Stromal cell of bone marrow (primary cell): ENCODE results near the gene SMYD3.
"Not testable (repeated sequence)": the region's sequence is repeated elsewhere in the genome, so short reads cannot be mapped to it uniquely, and the experiment has no call there.

Experiments
- DNase-seq: peaks from one replicate; pipeline ENCODE4 v3.0.0-alpha.2; 2012; ENCODE audit warnings: low read depth

The SMYD3 gene

GRCh38 chr1:246032031-246032551 lies 475.0 kb downstream of the SMYD3 start:
- DNase-seq = no peak

- DNase-seq = no peak
Measured at GRCh38 chr1:246029616-246030015, 477.5 kb downstream of the SMYD3 start.

GRCh38 chr1:246024118-246024517 lies 483.0 kb downstream of the SMYD3 start:
- DNase-seq = not testable (repeated sequence)

- DNase-seq = peak; percentile 11
Measured at GRCh38 chr1:246020211-246020954, 486.7 kb downstream of the SMYD3 start.

DNA sequence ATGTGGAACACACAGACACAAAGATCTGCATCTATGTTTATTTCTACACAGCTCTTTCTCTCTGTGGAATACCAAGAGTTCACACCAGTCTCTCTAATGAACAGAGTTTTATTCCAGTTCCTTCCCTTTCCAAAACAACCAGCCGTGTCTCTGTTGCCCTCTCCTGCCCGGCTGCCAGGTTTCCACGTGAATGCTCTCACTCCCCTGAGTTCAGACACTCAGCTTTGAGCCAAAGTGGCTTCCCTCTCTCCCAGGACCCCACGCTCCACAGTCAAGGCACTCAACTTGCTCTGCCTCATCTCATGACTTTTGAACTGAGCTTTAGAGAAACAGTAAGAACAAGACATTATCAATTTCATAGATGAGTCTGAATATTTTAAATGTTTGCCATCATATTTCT lies 488.9 kb downstream of the SMYD3 start:
- no peak for DNase-seq

DNA sequence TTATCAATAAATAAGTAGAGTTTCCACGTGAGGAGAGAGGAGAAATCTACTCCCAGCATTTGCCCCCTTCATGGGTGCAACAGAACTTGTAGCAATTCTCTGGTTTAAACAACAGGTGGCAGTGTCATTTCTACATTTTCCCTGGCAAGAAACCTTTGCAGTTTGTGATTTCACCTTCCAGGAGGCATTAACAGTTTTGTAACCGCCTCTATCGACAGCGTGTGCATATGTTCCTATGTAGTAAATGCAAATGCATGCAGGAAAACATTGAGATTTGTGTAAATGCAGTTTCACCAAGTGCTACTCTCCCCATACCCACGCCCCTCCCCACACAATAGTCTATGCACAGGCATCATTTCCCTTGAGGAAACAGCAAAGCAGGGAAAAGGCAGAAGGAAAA lies 494.7 kb downstream of the SMYD3 start:
- peak; percentile 11 for DNase-seq

- DNase-seq = no peak
Measured at GRCh38 chr1:246010386-246010785, 496.7 kb downstream of the SMYD3 start.

DNA sequence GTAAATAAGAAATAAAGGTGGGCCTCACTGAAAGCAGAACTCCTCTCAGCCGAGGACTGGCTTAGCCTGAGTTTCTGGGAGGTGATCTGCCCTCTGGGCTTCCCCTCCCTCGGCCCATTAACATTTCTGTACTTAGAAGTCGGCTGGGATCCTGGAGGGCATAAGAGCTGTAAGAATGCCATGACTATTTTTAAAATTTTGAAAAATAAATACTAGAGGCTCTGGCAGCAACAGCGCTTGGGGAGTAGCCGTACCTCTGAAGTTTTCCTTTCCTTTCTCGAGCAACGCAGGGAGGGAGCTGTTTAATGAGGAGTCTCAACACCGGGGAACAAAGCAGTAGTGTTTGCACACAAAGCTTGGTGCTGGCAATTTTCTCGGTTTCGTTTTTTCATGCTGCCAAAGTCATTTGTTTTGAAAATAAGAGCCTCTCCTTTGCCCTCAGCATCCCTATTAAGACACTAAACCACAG lies 498.7 kb downstream of the SMYD3 start:
- no peak for DNase-seq

GRCh38 chr1:246005067-246005466 lies 502.0 kb downstream of the SMYD3 start:
- peak; percentile 91 for DNase-seq

DNA sequence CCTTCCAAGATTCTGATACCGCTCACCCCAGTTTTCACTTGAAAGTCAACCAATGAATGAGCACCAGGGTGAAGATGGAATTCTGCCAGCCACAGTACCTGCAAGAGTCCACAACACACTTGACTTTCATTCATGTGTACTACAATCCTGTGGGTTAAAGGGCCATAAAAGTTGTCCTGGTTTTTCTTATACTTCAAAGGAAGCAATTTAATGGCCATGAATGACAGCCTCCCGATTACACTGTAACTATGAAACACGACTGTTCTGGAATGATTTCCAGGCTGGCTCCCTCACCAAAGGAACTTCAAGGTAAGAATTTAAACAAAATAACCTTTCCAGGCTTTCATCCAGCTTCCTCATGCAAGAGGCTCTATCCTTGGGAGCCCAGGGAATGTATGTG lies 502.8 kb downstream of the SMYD3 start:
- DNase-seq = no peak

DNA sequence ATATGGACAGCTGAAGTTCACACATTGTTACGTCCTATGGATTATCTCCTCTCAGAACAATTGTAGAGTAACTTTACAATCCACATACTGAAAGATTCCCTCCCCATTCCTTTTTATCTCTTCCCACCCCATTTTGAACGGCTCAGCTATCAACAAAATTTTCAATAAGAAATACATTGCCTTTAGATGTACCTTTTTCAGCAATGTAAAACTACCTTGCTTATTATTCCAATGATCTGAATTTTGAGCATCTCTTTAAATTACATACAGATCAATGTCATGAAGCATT lies 503.7 kb downstream of the SMYD3 start:
- no peak for DNase-seq

DNA sequence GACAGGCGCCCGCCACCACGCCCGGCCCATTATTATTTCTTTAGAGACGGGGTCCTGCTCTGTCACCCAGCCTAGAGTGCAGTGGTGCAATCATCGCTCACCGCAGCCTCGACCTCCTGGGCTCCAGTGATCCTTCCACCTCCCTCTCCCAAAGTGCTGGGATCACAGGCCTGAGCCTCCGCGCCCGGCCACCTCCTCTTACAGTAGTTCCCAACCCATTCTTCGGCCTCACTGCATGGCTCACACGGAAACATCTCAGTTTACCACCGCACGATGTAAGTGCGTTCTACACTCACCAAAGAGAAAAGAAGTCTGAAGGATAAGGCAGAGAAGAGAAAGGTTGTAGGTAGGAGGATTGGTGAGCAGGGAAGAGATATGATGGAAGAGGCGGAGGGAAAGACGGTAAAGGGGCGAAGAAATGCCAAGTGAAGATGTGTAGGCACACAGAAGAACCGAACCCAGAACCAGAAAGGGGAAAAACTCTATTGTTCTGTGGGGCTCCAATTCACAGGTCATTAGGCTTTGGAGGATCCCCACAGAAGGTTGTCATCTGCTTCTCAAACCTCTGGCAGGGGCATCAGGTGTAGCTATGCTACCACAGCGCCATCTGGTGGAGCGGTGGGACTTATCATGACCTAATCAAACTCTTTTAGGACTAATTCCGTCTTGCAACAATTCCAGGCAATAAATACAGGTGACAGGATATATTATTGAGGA lies 504.2 kb downstream of the SMYD3 start:
- DNase-seq = peak; percentile 67

- DNase-seq = peak; percentile 10
Measured at GRCh38 chr1:246001837-246002230, 505.2 kb downstream of the SMYD3 start.

- peak; percentile 19 for DNase-seq
Measured at GRCh38 chr1:246001142-246001836, 505.8 kb downstream of the SMYD3 start.

- DNase-seq = no peak
Measured at GRCh38 chr1:246000638-246001015, 506.5 kb downstream of the SMYD3 start.

GRCh38 chr1:245999697-246000637 lies 507.1 kb downstream of the SMYD3 start:
- DNase-seq = no peak

GRCh38 chr1:245997471-245998258 lies 509.4 kb downstream of the SMYD3 start:
- no peak for DNase-seq

DNA sequence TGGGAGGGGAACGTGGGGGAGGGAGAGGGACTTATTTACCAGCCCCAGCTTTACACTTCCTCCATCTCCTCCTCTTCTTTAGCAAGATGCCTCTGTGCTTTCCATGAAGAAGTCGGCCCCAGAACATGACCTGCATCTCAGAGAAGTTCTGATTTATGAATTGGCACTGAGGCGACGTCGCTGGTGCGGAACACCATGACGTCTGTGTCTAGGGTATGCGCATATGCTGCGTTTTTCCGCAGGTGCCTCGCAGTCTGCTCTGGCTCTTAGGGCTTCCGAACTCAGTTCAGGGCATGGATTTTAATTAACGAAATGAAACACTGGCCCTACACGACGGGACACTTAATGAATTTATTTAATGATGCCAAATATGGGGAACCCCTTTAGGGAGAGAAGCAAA lies 510.3 kb downstream of the SMYD3 start:
- no peak for DNase-seq

GRCh38 chr1:245995474-245995873 lies 511.6 kb downstream of the SMYD3 start:
- DNase-seq = no peak

- DNase-seq = no peak
Measured at GRCh38 chr1:245991266-245991665, 515.8 kb downstream of the SMYD3 start.
